Coronary artery (tissue), 2 donors: ENCODE results near the gene NCMAP.

ENCODE experiments used
- DNase-seq: peaks from one replicate; pipeline ENCODE4 v3.0.0-alpha.2; 2017; ENCODE audit warnings: low spot score
- H3K27ac ChIP-seq, 2 donors: fragments of 200-600 bp; sonication (generic); one replicate each; pipeline ENCODE4 v1.5.1; 2016 to 2019
- H3K4me3 ChIP-seq: fragments of 200-600 bp; sonication (generic); 2 replicates; pipeline ENCODE4 v1.5.1; 2016; ENCODE audit warnings: mild to moderate bottlenecking, moderate library complexity
- TF ChIP-seq, protein P1 (sequence below): fragments of 200-600 bp; sonication (generic); IDR thresholded peaks from one replicate; pipeline ENCODE4 v1.5.1; 2019; ENCODE audit warnings: antibody characterized with exemption

NCMAP gene

GRCh38 chr1:24586119-24586518 is 30.2 kb downstream of the NCMAP start:
- H3K27ac ChIP-seq, result no peak overlapping the region
- TF ChIP-seq, protein P1, sequence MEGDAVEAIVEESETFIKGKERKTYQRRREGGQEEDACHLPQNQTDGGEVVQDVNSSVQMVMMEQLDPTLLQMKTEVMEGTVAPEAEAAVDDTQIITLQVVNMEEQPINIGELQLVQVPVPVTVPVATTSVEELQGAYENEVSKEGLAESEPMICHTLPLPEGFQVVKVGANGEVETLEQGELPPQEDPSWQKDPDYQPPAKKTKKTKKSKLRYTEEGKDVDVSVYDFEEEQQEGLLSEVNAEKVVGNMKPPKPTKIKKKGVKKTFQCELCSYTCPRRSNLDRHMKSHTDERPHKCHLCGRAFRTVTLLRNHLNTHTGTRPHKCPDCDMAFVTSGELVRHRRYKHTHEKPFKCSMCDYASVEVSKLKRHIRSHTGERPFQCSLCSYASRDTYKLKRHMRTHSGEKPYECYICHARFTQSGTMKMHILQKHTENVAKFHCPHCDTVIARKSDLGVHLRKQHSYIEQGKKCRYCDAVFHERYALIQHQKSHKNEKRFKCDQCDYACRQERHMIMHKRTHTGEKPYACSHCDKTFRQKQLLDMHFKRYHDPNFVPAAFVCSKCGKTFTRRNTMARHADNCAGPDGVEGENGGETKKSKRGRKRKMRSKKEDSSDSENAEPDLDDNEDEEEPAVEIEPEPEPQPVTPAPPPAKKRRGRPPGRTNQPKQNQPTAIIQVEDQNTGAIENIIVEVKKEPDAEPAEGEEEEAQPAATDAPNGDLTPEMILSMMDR, result no peak
- no peak overlapping the region for H3K4me3 ChIP-seq
- no peak for DNase-seq

DNA sequence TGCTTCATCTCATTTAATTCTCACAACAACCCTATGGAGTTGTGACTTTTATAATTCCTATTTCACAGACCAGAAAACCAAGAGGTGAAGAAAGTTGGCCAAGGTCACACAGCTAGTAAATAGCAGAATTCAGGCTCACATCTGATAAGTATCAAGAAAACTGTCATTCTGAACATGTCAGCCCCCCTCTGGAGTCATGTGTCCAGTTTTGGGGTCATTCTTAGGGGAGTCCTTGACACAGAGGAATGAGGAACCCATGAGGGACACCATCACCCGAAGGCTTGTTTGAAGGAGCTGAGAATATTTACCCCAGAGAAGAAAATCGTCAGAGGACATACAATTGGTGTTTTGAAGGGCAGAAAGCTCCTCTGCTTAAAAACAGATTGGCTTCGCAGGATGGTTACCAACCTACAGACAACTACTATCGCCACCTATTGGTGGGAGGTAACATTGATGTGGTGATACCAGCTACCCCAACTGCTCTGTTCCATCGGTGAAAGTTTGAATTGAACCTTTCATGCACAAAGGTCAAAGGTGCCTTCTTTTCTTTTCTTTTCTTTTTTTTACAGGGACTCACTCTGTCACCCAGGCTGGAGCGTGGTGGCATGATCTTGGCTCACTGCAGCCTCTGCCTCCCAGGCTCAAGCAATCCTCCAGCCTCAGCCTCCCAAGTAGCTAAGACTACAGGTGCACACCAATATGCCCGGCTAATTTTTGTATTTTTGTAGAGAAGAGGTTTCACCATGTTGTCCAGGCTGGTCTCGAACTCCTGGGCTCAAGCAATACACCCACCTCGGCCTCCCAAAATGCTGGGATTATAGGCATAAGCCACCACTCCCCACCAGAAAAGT is 31.3 kb downstream of the NCMAP start:
- TF ChIP-seq, protein P1, result peak; percentile 53
- DNase-seq, result no peak
- Histone ChIP-seq H3K27ac (no peak overlapping the region), H3K4me3 (no peak overlapping the region)

DNA sequence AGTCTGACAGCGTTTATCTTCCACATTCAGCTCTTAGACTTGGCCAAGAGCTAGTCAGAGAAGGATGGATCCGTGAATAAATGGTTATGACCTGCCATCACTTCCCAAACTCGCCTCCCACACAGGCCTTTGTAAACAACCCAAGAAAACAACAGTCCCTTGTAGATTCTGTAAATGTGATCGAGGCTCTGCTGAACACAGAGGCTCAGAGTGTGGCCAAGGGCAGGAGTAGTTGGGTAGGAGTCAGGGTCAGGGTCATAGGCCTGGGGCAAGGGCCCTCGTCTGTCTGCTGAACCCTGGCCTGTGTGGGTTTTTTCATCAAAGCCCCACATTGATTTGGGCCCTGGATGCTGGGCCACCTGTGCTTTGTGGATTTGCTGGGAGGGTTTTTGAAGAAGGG is 32.7 kb downstream of the NCMAP start:
- H3K4me3 ChIP-seq, result no peak overlapping the region
- no peak overlapping the region for H3K27ac ChIP-seq
- DNase-seq, result no peak
- TF ChIP-seq, protein P1, result no peak

DNA sequence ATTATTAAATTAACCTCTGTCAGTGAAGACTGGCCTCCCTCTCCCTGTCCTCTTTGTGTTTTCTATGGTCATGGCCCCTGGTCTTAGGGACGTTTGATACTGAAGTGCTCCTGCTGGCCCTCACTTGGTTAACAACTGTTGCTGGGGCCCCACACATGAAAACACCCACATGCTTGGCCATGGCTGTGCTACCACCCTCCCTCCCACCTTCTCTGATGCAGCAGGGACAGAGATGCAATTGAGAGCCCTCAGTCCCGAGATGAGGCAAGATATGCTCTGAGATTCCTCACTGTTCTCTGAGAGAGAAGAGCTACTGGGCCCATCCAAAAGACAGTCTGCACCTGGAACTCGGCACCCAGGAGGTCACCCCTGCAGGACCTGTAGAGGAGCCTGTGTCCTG is 33.3 kb downstream of the NCMAP start:
- no peak for DNase-seq
- H3K27ac ChIP-seq, result no peak overlapping the region
- TF ChIP-seq, protein P1, result no peak
- H3K4me3 ChIP-seq, result no peak overlapping the region

DNA sequence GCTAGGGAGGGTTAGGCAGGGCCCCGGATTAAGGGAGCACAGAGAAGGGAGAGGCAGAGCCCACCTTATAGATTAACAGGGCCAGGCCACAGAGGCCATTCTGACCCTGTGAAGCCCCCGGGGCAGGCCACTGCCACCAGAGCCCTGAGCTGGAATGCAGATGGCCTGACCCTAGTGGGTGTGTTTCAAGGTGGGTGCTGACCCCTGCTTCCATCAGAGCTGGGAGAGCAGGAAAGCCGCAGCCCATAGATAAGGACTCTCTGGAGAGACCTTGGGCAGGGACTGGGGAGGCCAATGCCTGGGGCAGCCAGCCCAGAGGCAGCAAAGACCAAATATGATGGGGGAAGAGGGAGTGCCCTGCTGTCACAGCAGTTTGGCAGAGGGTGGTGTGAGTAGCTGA is 35.9 kb downstream of the NCMAP start:
- TF ChIP-seq, protein P1, result no peak
- H3K27ac ChIP-seq, result no peak overlapping the region
- no peak overlapping the region for H3K4me3 ChIP-seq
- DNase-seq, result no peak

- no peak overlapping the region for H3K27ac ChIP-seq
- TF ChIP-seq, protein P1, result no peak
- DNase-seq, result no peak
- H3K4me3 ChIP-seq, result no peak overlapping the region
Observed at GRCh38 chr1:24594328-24594598, 38.4 kb downstream of the NCMAP start.

DNA sequence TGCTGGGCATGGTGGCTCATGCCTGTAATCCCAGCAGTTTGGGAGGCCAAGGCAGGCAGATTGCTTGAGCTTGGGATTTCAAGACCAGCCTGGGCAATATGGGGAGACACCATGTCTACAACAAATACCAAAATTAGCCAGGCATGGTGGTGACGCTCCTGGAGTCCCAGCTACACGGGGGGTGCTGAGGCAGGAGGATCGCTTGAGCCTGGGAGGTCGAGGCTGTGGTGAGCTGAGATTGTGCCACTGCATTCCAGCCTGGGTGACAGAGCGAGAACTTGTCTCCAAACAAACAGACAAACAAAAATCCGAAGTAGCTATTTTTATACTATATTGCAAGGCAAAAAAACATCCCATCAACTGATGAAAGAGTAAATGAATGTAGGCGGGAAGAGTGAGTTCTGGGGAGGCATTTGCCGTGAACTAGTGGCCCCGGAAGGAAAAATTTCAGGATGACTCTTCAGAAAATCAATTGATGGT is 40.6 kb downstream of the NCMAP start:
- no peak overlapping the region for H3K4me3 ChIP-seq
- H3K27ac ChIP-seq, result no peak overlapping the region
- TF ChIP-seq, protein P1, result no peak
- no peak for DNase-seq
